Breast epithelium (tissue), 3 donors: Measurements from ENCODE around the gene SLC8A3.

ENCODE experiments used
- POLR2A ChIP-seq: fragments of 450-650 bp; IDR thresholded peaks from one replicate; pipeline ENCODE4 v1.6.1; 2016; ENCODE audit warnings: antibody characterized with exemption, mild to moderate bottlenecking, moderate library complexity
- POLR2AphosphoS5 ChIP-seq, 3 donors: sonication (generic); formaldehyde crosslinking; IDR thresholded peaks; one replicate each; pipeline ENCODE4 v1.6.1; 2017; ENCODE audit warnings: antibody characterized with exemption in 3 of 3
- TF ChIP-seq, protein P1 (sequence below), 3 donors: fragments of 450-650 bp; IDR thresholded peaks; one replicate each; pipeline ENCODE4 v1.5.1; 2016 to 2017; ENCODE audit warnings: antibody characterized with exemption in 3 of 3, mild to moderate bottlenecking in 3 of 3, moderate library complexity in 3 of 3

DNA sequence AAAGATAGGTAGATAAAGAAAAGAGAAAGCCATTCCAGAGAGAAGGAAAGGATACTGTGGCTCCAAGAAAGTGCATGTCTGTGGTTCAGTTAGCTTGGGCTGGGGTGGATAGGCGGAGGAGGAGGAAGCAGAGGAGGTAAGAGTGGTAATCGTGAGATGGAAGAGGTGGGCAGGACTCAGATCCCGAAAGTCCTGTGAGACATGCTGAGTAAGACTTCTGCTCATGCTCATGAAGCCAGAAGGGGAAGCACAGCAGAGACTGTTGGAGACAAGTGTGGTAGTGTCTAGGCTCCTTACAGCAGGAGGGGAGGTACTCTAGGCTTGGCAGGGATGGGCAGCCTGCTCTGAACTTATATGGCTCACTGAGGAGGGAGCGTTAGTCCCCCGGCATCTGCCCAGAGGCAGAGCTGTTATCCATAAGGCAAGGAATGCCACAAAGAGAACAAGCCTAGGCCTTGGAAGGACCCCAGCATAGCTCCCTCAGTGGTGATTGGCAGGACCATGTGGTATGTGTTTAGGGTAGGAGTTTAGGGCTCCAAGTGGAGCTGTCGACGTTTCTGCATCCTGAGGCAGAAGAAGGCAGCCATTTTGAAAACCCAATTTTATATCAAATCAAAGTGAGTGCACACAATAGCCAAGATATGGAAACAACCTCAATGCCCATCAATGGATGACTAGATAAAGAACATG is 174.2 kb downstream of the SLC8A3 start:
- TF ChIP-seq, protein P1, sequence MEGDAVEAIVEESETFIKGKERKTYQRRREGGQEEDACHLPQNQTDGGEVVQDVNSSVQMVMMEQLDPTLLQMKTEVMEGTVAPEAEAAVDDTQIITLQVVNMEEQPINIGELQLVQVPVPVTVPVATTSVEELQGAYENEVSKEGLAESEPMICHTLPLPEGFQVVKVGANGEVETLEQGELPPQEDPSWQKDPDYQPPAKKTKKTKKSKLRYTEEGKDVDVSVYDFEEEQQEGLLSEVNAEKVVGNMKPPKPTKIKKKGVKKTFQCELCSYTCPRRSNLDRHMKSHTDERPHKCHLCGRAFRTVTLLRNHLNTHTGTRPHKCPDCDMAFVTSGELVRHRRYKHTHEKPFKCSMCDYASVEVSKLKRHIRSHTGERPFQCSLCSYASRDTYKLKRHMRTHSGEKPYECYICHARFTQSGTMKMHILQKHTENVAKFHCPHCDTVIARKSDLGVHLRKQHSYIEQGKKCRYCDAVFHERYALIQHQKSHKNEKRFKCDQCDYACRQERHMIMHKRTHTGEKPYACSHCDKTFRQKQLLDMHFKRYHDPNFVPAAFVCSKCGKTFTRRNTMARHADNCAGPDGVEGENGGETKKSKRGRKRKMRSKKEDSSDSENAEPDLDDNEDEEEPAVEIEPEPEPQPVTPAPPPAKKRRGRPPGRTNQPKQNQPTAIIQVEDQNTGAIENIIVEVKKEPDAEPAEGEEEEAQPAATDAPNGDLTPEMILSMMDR (IDR thresholded peaks at IDR 0.05) = no peak
- TF ChIP-seq POLR2AphosphoS5 (IDR thresholded peaks at IDR 0.05) (no peak), POLR2A (no peak)
